Stimulated activated CD4-positive, alpha-beta T cell treated with anti-CD3 and anti-CD28 coated beads, TNF-alpha, amount 100 ng/mL, for 24 hours (primary cell): ENCODE results near the gene SORT1.
"Not testable (repeated sequence)": the region's sequence is repeated elsewhere in the genome, so short reads cannot be mapped to it uniquely, and the experiment has no call there.

ENCODE experiments used
- DNase-seq, 3 experiments: peaks; one replicate each; pipeline ENCODE4 v3.0.0-alpha.2; 2020; ENCODE audit warnings: low read depth in 3 of 3

The SORT1 gene

GRCh38 chr1:109341944-109342930 is 55.5 kb downstream of the SORT1 start:
- no peak for DNase-seq

GRCh38 chr1:109338608-109339007 is 59.1 kb downstream of the SORT1 start:
- no peak for DNase-seq

GRCh38 chr1:109338091-109338490 is 59.6 kb downstream of the SORT1 start:
- DNase-seq = no peak

GRCh38 chr1:109335091-109335490 is 62.6 kb downstream of the SORT1 start:
- no peak for DNase-seq

- no peak for DNase-seq
Measured at GRCh38 chr1:109331113-109331512, 66.6 kb downstream of the SORT1 start.

GRCh38 chr1:109327285-109327684 is 70.4 kb downstream of the SORT1 start:
- DNase-seq = no peak

GRCh38 chr1:109322974-109323373 is 74.7 kb downstream of the SORT1 start:
- DNase-seq = no peak

- DNase-seq = no peak
Measured at GRCh38 chr1:109319114-109319513, 78.6 kb downstream of the SORT1 start.

- DNase-seq = no peak
Measured at GRCh38 chr1:109316506-109316905, 81.2 kb downstream of the SORT1 start.

- no peak for DNase-seq
Measured at GRCh38 chr1:109315288-109315687, 82.4 kb downstream of the SORT1 start.

GRCh38 chr1:109314795-109315194 is 82.9 kb downstream of the SORT1 start:
- no peak for DNase-seq

GRCh38 chr1:109312978-109313775 is 84.5 kb downstream of the SORT1 start:
- DNase-seq = no peak

GRCh38 chr1:109312246-109312645 is 85.5 kb downstream of the SORT1 start:
- DNase-seq = no peak

GRCh38 chr1:109309347-109309746 is 88.4 kb downstream of the SORT1 start:
- DNase-seq = no peak

GRCh38 chr1:109307274-109308021 is 90.3 kb downstream of the SORT1 start:
- no peak for DNase-seq

GRCh38 chr1:109306832-109307273 is 90.9 kb downstream of the SORT1 start, which contains the start of gene MYBPHL:
TSS of gene MYBPHL (minus strand) at chr1:109307011. CDS start at chr1:109306991, 20 bp downstream.
- no peak for DNase-seq

GRCh38 chr1:109305991-109306390 is 91.7 kb downstream of the SORT1 start:
- not testable (repeated sequence) for DNase-seq

GRCh38 chr1:109304226-109304920 is 93.3 kb downstream of the SORT1 start:
- no peak for DNase-seq

- DNase-seq = no peak
Measured at GRCh38 chr1:109301874-109302273, 95.8 kb downstream of the SORT1 start.

GRCh38 chr1:109300650-109301151 is 97.0 kb downstream of the SORT1 start:
- DNase-seq = no peak
